LNCAP (cell line): ENCODE data around the gene KIAA1217.

Experiments used
- CTCF ChIP-seq: fragments of 450-650 bp; IDR thresholded peaks from 2 replicates; pipeline ENCODE4 v1.5.1; 2017; ENCODE audit warnings: mild to moderate bottlenecking

The KIAA1217 gene

GRCh38 chr10:24259365-24260130, 50.6 kb downstream of the KIAA1217 start:
- no peak for TF ChIP-seq CTCF

- TF ChIP-seq CTCF, result no peak
These were observed 52.7 kb downstream of the KIAA1217 start for GRCh38 chr10:24261627-24262026.

DNA sequence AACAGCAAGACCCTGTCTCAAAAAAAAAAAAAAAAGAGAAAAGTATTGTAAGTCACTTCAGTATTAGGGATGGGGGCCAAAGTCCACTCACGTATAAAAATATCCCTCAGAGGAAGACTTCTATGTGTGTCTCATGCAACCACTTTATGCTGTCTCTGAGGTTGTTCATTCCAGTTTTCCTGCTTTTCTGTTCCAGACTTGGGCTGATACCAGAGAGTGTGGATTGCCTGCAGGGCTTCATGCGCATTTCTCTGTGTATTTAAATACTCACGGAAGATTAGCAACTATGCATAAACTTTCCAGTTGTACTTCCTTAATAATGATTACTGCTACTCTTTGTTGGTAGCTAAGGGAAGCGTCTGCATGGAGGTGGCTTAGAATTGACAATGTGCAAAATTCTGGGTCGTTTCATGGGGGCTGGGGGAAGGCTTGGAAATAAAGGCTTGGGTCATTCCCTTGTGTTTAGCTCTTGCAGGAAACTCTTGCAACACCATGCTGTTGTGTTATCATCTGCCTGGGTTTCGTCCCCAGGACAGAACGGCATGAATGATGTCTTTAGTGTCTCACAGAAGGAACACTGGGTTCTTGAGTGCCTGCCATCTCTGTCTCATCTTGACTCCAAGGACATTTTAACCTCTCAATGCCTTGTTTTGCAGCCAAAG, 54.1 kb downstream of the KIAA1217 start:
- TF ChIP-seq CTCF, result no peak

DNA sequence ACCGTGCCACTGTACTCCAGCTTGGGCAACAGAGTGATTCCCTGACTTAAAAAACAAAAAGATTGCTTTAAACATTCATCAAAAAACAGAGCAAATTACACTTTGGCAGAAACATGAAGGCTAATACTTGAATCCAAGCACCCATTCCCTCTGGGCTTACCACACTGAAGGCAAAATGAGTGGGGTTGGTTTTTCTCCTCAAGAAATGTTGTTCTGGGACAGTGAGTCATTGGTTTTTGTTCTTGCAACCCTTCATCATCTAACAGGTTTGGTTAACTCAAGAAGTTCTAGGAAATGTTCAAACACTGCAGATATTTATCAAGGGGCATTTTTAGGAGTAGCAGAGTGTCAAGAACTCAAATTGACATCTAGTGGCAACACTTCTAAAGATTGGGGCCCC, 60.5 kb downstream of the KIAA1217 start:
- no peak for TF ChIP-seq CTCF

- TF ChIP-seq CTCF, result no peak
These were observed 63.4 kb downstream of the KIAA1217 start for GRCh38 chr10:24272374-24272773.

- no peak for TF ChIP-seq CTCF
These were observed 68.3 kb downstream of the KIAA1217 start for GRCh38 chr10:24277277-24277676.

GRCh38 chr10:24277771-24278170, 68.8 kb downstream of the KIAA1217 start:
- TF ChIP-seq CTCF, result no peak
